GM21367 (cell line): ENCODE results near the gene DCUN1D2.
"Not testable (repeated sequence)": the region's sequence is repeated elsewhere in the genome, so short reads cannot be mapped to it uniquely, and the experiment has no call there.

ENCODE experiments used
- ATAC-seq: cut with Tn5 transposase; IDR thresholded peaks from one replicate; pipeline ENCODE4 v1.9.1; 2021; ENCODE audit not compliant: unreplicated experiment

Gene DCUN1D2

GRCh38 chr13:113490496-113491417 is at the start of gene DCUN1D2:
TSS of gene DCUN1D2 (minus strand) at chr13:113490711. CDS start at chr13:113490669, 42 bp downstream.
- peak; percentile 71 for ATAC-seq

DNA sequence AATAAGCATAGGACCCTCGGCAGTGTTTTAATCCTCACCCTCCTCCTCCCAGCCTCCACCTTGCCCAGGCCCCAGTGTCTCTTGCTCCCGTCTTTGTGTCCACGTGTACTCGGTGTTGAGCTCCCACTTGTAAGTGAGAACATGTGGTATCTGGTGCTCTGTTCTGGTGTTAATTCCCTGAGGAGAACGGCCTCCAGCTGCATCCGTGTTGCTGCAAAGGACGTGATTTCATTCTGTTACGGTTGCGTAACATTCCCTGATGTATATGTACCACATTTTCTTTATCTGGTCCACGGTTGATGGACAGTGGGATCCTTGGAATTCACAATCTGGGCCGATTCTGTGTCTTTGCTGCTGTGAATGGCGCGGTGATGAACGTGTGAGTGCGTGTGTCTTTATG is 49.3 kb upstream of the DCUN1D2 start:
- no peak for ATAC-seq

DNA sequence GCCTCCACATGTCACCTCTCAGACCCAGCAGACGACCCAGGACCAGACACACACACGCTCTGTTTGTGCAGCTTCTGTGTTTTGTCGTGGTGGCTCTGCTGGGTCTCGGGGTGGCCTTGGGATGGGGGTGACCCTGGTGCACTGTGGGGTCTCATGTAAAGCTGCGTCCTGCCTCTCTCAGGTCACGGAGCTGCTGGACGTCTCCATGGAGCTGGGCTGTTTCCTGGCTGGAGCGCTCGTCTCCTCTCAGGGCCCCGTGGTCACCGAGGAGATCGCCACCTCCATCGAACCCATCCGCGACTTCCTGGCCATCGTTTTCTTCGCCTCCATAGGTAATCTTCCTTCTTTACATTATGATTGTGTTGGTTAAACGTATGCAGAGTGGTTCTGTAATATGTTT is 48.7 kb upstream of the DCUN1D2 start:
- ATAC-seq, result no peak

- ATAC-seq, result no peak
Measured at GRCh38 chr13:113538689-113539058, 48.2 kb upstream of the DCUN1D2 start.

DNA sequence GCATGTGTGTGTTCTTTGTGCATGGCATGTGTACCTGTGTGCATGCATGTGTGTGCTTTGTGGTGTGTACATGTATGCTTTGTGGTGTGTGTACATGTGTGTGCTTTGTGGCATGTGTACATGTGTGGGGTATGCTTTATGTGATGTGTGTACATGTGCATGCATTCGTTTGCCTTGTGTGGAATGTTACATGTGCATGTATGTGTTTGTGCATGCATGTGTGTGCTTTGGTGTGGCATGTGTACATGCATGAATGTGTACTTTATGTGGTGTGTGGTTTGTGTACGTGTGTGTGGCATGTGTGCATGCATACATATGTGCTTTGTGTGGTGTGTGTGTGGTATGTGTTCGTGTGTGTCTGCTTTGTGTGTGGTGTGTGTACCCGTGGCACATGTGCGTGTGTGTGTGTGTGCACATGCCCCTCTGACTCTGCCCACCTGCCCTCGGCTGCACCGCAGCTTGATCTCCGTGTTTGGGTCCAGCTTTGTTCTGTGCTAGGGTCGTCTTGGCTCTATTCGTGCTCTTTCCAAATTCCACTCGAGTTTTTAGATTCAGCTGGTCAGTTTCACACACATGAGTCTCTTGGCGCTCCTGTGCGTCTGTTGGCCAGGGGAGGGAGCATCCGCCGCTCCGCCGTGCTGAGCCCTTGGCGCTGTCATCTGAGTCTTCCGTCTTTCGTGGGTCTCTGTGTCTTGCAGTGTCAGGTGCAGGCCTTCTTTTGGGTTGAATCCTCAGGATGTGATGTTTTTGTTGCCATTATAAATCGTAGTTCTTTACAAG is 47.6 kb upstream of the DCUN1D2 start:
- ATAC-seq, result no peak

GRCh38 chr13:113537205-113537604 is 46.7 kb upstream of the DCUN1D2 start:
- ATAC-seq, result no peak

DNA sequence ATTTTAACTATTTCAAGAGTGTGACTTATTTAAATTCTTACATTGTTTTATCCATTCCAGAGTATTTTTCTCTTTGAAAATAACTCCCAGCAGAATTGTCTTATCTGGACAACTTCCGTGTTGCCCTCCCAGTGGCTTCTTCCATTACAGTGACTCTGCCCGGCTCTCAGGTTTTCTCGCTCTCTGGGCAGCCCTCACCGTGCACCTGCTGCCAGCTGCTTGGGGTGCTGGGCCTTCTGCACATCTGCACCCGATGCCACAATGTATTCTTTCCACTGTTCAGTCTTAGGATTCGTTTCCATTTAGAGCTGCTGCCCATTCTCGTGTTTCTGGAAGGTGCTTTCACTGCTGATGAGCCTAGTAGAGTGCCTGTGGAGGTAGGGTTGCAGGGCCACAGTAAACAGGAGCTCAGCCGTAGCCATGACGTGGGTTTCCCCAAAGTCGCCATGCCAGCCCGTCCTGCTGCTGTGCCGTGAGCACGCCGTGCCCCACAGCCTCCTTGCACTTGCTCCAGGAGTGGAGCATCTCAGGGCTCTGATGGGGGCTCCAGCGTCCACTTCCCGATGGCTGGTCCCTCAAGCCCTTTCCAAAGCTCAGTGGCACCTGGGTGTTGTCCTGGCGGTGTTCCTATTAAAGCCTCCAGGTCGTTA is 46.1 kb upstream of the DCUN1D2 start:
- ATAC-seq, result no peak

DNA sequence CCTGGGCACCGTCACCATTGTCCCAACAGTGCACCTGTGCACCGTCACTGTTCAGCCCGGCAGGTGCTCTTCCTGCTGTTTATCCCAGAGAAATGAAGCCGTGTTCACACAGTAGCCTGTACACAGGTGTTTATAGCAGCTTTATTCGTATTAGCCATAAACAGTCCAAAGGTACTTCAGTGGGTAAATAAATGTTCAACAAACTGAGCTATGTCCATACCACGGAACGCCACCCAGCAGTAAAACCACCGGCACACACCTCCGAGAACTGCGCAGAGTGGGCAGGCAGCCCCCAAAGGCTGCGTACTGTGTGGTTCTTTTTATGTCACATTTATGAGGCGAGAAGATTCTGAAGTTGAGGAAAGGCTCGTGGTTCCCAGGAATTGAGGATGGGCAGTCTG is 44.9 kb upstream of the DCUN1D2 start:
- ATAC-seq, result no peak

- no peak for ATAC-seq
Measured at GRCh38 chr13:113534236-113534860, 43.8 kb upstream of the DCUN1D2 start.

GRCh38 chr13:113533161-113533840 is 42.8 kb upstream of the DCUN1D2 start:
- ATAC-seq, result no peak

- ATAC-seq, result no peak
Measured at GRCh38 chr13:113532156-113532806, 41.8 kb upstream of the DCUN1D2 start.

DNA sequence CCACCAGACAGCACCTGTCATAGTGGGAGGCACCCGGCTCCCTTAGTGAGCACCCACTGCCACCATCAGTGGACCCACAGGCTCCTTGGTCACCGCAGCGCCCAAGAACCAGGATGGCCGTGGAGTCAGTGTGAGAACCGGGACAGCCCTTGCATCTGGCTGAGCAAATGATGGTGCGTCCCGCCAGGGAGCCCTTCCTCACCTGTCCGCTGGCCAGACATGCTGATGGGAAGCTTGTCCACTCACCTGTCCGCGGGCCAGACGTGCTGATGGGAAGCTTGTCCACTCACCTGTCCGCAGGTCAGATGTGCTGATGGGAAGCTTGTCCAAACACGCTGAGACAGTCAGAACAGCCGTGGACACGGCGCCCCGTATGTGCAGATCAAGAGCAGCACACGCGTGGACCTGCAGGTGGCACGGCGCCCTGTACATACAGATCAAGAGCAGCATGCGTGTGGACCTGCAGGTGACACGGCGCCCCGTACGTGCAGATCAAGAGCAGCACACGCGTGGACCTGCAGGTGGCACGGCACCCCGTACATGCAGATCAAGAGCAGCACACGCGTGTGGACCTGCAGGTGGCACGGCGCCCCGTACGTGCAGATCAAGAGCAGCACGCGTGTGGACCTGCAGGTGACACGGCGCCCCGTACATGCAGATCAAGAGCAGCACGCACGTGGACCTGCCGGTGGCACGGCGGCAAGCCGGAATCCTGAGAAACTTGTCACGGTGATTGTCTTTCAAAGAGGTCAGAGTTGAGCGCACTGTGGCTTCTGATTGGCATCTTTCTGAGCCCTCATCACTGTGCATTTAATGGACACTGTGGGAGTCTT is 40.7 kb upstream of the DCUN1D2 start:
- no peak for ATAC-seq

DNA sequence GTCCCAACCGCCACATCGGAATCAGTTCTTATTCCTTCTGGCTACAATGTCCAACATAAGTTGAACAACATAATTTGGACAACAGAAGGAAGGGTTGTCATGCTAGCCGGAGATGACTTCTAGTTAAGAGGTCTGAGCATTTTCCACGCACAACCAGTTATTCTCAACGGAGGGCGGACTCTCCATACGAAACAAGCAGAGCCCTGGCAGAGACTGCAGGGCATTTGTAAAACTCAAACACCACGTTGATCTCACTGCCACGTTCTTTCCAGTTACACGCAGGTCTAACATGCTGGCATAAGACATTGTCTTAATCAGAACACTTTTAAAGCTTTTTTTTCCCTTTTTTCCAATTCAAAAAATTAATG is 38.3 kb upstream of the DCUN1D2 start:
- ATAC-seq, result no peak

DNA sequence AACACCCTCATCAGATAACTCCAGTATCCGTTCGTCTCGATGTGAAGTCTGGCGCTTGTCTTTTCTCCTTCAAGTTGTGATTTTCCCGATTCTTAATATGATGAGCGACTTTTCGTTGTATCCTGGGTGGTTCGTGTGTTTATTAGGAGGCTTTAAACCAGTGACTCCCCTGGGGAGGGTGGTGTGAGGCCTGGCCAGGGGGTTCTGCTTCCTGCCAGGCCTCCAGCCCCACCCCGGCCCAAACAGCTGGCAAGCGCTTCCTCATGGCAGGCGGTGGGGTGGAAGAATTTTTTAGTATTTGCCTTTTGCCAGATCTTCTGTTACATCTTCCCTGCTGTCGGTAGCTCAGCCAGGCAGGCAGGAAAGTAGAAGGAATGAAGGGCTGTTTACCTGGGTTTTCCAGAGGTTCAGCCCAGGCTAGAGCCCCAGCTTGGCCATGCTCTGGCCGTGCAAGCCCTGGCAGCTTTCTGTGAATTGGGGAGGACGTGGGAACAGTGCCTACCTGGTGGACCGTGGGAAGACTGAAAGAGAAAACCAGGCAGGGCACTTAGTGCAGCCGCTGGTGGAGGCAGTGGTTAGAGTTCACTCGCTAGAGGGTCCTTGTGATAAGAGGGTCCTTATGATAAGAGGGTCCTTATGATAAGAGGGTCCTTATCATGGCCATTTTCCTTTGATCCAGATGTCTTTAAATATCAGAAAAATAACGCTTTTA is 37.7 kb upstream of the DCUN1D2 start:
- ATAC-seq, result no peak

- ATAC-seq, result no peak
Measured at GRCh38 chr13:113527272-113527958, 36.9 kb upstream of the DCUN1D2 start.

- ATAC-seq, result no peak
Measured at GRCh38 chr13:113526466-113527220, 36.1 kb upstream of the DCUN1D2 start.

DNA sequence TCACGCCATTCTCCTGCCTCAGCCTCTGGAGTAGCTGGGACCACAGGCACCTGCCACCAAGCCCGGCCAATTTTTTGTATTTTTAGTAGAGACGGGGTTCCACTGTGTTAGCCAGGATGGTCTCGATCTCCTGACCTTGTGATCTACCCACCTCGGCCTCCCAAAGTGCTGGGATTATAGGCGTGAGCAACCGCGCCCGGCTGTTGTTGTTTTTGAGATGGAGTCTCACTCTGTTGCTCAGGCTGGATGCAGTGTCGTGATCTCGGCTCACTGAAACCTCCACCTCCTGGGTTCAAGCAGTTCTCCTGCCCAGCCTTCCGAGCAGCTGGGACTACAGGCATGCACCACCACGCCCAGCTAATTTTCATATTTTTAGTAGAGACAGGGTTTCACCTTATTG is 31.9 kb upstream of the DCUN1D2 start:
- not testable (repeated sequence) for ATAC-seq
